Caco-2 (cell line): ENCODE results near the gene TVP23A. TPM values are rescaled to one million over a fixed set of nuclear protein-coding genes. Genes with fewer than 3 reads are reported as not detected.

Experiments used
- BruUV-seq: library from RNA; stranded (reverse); fragments of 400-500 nt; replicated peaks from 2 replicates; lab custom pipeline; 2021; lab: Mats Ljungman, UMichigan
- CTCF ChIA-PET: fragments of 300-600 bp; sonication (Branson Sonifier 250); formaldehyde crosslinking; loops from one replicate; lab custom pipeline; 2022; ENCODE audit warnings: antibody characterized with exemption; lab: Charles Lee
- POLR2A ChIA-PET: fragments of 300-600 bp; sonication (Branson Sonifier 250); formaldehyde crosslinking; loops from one replicate; lab custom pipeline; 2022; ENCODE audit warnings: antibody characterized with exemption; lab: Charles Lee
- DNase-seq, 2 experiments: peaks; one replicate each; pipeline versions ENCODE4 v3.0.0 to v3.0.0-alpha.2; 2020 to 2022
- H3K27me3 ChIP-seq: replicated peaks from 2 replicates; pipeline ENCODE4 v1.6.0; 2011; ENCODE audit warnings: low read length; ENCODE audit not compliant: control insufficient read depth, insufficient read depth
- H3K36me3 ChIP-seq: 2 replicates; pipeline ENCODE4 v1.5.1; 2011; ENCODE audit warnings: low read length; ENCODE audit not compliant: control insufficient read depth, insufficient read depth
- H3K4me1 ChIP-seq: fragments of 250-450 bp; sonication (Bioruptor Pico); 2 replicates; pipeline ENCODE4 v1.5.1; 2020; ENCODE audit warnings: mild to moderate bottlenecking
- H3K4me3 ChIP-seq: 2 replicates; pipeline ENCODE4 v1.5.1; 2011; ENCODE audit warnings: low read depth, mild to moderate bottlenecking, control low read depth, low read length
- H3K9me3 ChIP-seq: fragments of 250-450 bp; sonication (Bioruptor Pico); 2 replicates; pipeline ENCODE4 v1.5.1; 2020; ENCODE audit warnings: mild to moderate bottlenecking, moderate library complexity
- H3K27ac Mint-ChIP-seq: one replicate; pipeline ENCODE4 v1.8.0; 2022; ENCODE audit warnings: mixed read lengths; ENCODE audit not compliant: unreplicated experiment
- H3K27me3 Mint-ChIP-seq: one replicate; pipeline ENCODE4 v1.8.0; 2022; ENCODE audit warnings: mixed read lengths; ENCODE audit not compliant: insufficient read depth, unreplicated experiment
- H3K36me3 Mint-ChIP-seq: one replicate; pipeline ENCODE4 v1.8.0; 2022; ENCODE audit warnings: mild to moderate bottlenecking, mixed read lengths; ENCODE audit not compliant: insufficient read depth, unreplicated experiment
- H3K4me1 Mint-ChIP-seq: one replicate; pipeline ENCODE4 v1.8.0; 2022; ENCODE audit warnings: low read depth, mixed read lengths; ENCODE audit not compliant: unreplicated experiment
- H3K4me3 Mint-ChIP-seq: one replicate; pipeline ENCODE4 v1.8.0; 2022; ENCODE audit warnings: mild to moderate bottlenecking, moderate library complexity, mixed read lengths; ENCODE audit not compliant: unreplicated experiment
- H3K9me3 Mint-ChIP-seq: one replicate; pipeline ENCODE4 v1.8.0; 2022; ENCODE audit warnings: mixed read lengths; ENCODE audit not compliant: unreplicated experiment
- CTCF ChIP-seq, 2 experiments: fragments of 200-600 bp in 1 of 2; IDR thresholded peaks; 1 replicate in 1 of 2; 2 replicates in 1 of 2; pipeline versions ENCODE4 v1.5.1 to v1.8.0; 2011 to 2022; ENCODE audit warnings: antibody characterized with exemption in 1 of 2, control low read depth in 1 of 2, inconsistent platforms in 1 of 2, low read depth in 1 of 2, low read length in 1 of 2, mild to moderate bottlenecking in 1 of 2, moderate library complexity in 1 of 2; ENCODE audit not compliant: insufficient read depth in 1 of 2, severe bottlenecking in 1 of 2, unreplicated experiment in 1 of 2
- intact Hi-C: fragments of 100-400 bp; cut with micrococcal nuclease; formaldehyde crosslinking; loops from one replicate; pipeline ENCODE4 v1.10.0; 2022; ENCODE audit not compliant: unreplicated experiment
- total RNA-seq: library from RNA; stranded (reverse); gene quantifications from 2 replicates; pipeline ENCODE4 v1.2.3, GENCODE V29; 2022

TVP23A gene
- total RNA-seq, 1 experiment from 2014 or later = not detected

GRCh38 chr16:10737068-10737625, 81.4 kb downstream of the TVP23A start:
- H3K4me3 ChIP-seq = no peak overlapping the region
- H3K4me3 Mint-ChIP-seq = no peak overlapping the region
- no TSS peak for BruUV-seq

GRCh38 chr16:10731790-10732189, 86.8 kb downstream of the TVP23A start:
- 0 out of 2 replicates have a peak, but pooled peaks cover 6% of the 10 kb centered on the region for H3K9me3 ChIP-seq
- H3K4me1 ChIP-seq = peaks cover 3% of the 10 kb centered on the region; the same call in 1 of the 2 replicates
- Mint-ChIP-seq H3K9me3 (no peaks in the 10 kb centered on the region), H3K27ac (no peak overlapping the region), H3K4me1 (no peaks in the 10 kb centered on the region), H3K36me3 (no peaks in the 10 kb centered on the region), H3K4me3 (no peak overlapping the region), H3K27me3 (no peaks in the 10 kb centered on the region)
- no peak overlapping the region for H3K4me3 ChIP-seq
- DNase-seq = no peak
- ChIA-PET CTCF (interaction anchor here (1.3 kb wide), 1 partner anchor 217 kb away, joined by 8 read pairs; no protein-coding TSS in a partner anchor), POLR2A (no interaction called here)
- BruUV-seq = no TSS peak
- no peaks in the 10 kb centered on the region for H3K27me3 ChIP-seq
- TF ChIP-seq CTCF (IDR thresholded peaks at IDR 0.05; ENCODE audit: insufficient read depth in 1 of 2, low read depth in 1 of 2, low read length in 1 of 2, severe bottlenecking in 1 of 2, unreplicated experiment in 1 of 2) = no peak
- no peaks in the 10 kb centered on the region for H3K36me3 ChIP-seq
- intact Hi-C loops = loop anchor here (10.0 kb wide), 1 partner anchor 67 kb away; no protein-coding TSS in a partner anchor

More at GRCh38 chr16:10737068-10737625, 81.4 kb downstream of the TVP23A start:
- peaks cover 18% of the 10 kb centered on the region for H3K4me1 ChIP-seq
- Mint-ChIP-seq H3K27ac (no peak overlapping the region), H3K9me3 (no peaks in the 10 kb centered on the region), H3K36me3 (no peaks in the 10 kb centered on the region), H3K27me3 (no peaks in the 10 kb centered on the region), H3K4me1 (no peaks in the 10 kb centered on the region)
- no peaks in the 10 kb centered on the region for H3K36me3 ChIP-seq
- peak; percentile 61 to 76 for DNase-seq
- intact Hi-C loops = loop anchor here (1.0 to 10.0 kb wide), 5 partner anchors 72 to 223 kb away; partner anchors contain the start of gene EMP2
- POLR2A ChIA-PET = no interaction called here
- peak; percentile 84 to 94 for TF ChIP-seq CTCF (IDR thresholded peaks at IDR 0.05; ENCODE audit: insufficient read depth in 1 of 2, low read depth in 1 of 2, low read length in 1 of 2, severe bottlenecking in 1 of 2, unreplicated experiment in 1 of 2)
- CTCF ChIA-PET = interaction anchor here (0.6 to 2.8 kb wide), 6 partner anchors 179 to 1354 kb away, joined by 3 to 29 read pairs (median 4); partner anchors contain the start of gene DEXI
- H3K27me3 ChIP-seq = no peaks in the 10 kb centered on the region
- 0 out of 2 replicates have a peak, but pooled peaks cover 6% of the 10 kb centered on the region for H3K9me3 ChIP-seq

- H3K9me3 Mint-ChIP-seq = no peaks in the 10 kb centered on the region
- no peaks in the 10 kb centered on the region for H3K4me1 Mint-ChIP-seq
- no TSS peak for BruUV-seq
- no peak overlapping the region for H3K27ac Mint-ChIP-seq
- POLR2A ChIA-PET = no interaction called here
- no peak for TF ChIP-seq CTCF (IDR thresholded peaks at IDR 0.05; ENCODE audit: insufficient read depth in 1 of 2, low read depth in 1 of 2, low read length in 1 of 2, severe bottlenecking in 1 of 2, unreplicated experiment in 1 of 2)
- H3K4me3 Mint-ChIP-seq = no peak overlapping the region
- H3K4me1 ChIP-seq = no peaks in the 10 kb centered on the region
- H3K27me3 Mint-ChIP-seq = no peaks in the 10 kb centered on the region
- no peak overlapping the region for H3K4me3 ChIP-seq
- no peaks in the 10 kb centered on the region for H3K36me3 Mint-ChIP-seq
- DNase-seq = no peak
- CTCF ChIA-PET = no interaction called here
- no peaks in the 10 kb centered on the region for H3K27me3 ChIP-seq
- H3K36me3 ChIP-seq = no peaks in the 10 kb centered on the region
- intact Hi-C loops = loop anchor here (10.0 kb wide), 1 partner anchor 65 kb away; no protein-coding TSS in a partner anchor
- H3K9me3 ChIP-seq = 0 out of 2 replicates have a peak, but pooled peaks cover 6% of the 10 kb centered on the region
Measured at GRCh38 chr16:10729104-10730048, 89.2 kb downstream of the TVP23A start.
